Fibroblast of the aortic adventitia (primary cell): ENCODE measurements around the gene NUP155. TPM values are rescaled to one million over a fixed set of nuclear protein-coding genes. Genes with fewer than 3 reads are reported as not detected.
"Not testable (repeated sequence)": the region's sequence is repeated elsewhere in the genome, so short reads cannot be mapped to it uniquely, and the experiment has no call there.

Experiments used
- DNase-seq: peaks from one replicate; pipeline ENCODE4 v3.0.0-alpha.2; 2010; ENCODE audit warnings: low read depth
- H3K4me3 ChIP-seq: 2 replicates; pipeline ENCODE4 v1.5.1; 2011; ENCODE audit warnings: low read depth, mild to moderate bottlenecking, control low read depth, low read length, moderate library complexity
- total RNA-seq: library from RNA; depleted of rRNA; stranded (reverse); fragments of >200 nt; gene quantifications from 2 replicates; pipeline ENCODE4 v1.2.3, GENCODE V29; 2012; ENCODE audit warnings: low replicate concordance
- TF ChIP-seq, protein P1 (sequence below): IDR thresholded peaks from 2 replicates; pipeline ENCODE4 v1.5.1; 2011; ENCODE audit warnings: mild to moderate bottlenecking, low read length, control low read depth, inconsistent platforms; ENCODE audit not compliant: insufficient read depth

The NUP155 gene
- total RNA-seq, 1 donor, result 62.0 TPM

DNA sequence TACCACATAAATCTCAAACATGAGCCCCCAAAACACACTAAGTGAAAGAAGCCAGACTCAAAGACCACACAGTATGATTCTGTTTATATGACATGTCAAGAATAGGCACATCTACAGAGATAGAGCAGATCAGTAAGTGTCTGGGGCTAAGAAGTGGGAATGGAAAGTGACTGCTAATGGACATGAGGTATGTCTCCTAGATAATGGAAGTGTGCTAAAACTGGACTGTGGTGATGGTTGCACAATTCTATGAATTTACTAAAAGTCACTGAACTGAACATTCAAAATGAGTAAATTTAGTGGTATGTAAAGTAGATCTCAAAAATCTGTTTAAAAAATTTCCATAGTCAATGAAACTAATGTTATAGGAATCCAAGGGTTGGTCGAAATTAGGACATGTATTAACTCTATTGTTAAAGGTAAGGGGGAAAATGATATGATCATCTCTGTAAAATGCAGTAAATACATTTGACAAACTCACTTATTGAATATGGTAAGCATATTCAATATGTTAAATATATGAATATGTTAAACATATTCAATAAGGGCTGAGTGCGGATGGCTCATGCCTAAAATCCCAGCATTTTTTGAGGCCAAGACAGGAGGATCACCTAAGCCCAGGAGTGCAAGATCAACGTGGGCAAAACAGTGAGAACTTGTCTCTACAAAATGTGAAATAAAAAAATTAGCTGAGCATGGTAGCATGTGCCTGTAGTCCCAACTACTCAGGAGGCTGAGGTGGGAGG, 51.7 kb downstream of the NUP155 start:
- TF ChIP-seq, protein P1, sequence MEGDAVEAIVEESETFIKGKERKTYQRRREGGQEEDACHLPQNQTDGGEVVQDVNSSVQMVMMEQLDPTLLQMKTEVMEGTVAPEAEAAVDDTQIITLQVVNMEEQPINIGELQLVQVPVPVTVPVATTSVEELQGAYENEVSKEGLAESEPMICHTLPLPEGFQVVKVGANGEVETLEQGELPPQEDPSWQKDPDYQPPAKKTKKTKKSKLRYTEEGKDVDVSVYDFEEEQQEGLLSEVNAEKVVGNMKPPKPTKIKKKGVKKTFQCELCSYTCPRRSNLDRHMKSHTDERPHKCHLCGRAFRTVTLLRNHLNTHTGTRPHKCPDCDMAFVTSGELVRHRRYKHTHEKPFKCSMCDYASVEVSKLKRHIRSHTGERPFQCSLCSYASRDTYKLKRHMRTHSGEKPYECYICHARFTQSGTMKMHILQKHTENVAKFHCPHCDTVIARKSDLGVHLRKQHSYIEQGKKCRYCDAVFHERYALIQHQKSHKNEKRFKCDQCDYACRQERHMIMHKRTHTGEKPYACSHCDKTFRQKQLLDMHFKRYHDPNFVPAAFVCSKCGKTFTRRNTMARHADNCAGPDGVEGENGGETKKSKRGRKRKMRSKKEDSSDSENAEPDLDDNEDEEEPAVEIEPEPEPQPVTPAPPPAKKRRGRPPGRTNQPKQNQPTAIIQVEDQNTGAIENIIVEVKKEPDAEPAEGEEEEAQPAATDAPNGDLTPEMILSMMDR, result no peak
- H3K4me3 ChIP-seq, result no peak overlapping the region
- no peak for DNase-seq

DNA sequence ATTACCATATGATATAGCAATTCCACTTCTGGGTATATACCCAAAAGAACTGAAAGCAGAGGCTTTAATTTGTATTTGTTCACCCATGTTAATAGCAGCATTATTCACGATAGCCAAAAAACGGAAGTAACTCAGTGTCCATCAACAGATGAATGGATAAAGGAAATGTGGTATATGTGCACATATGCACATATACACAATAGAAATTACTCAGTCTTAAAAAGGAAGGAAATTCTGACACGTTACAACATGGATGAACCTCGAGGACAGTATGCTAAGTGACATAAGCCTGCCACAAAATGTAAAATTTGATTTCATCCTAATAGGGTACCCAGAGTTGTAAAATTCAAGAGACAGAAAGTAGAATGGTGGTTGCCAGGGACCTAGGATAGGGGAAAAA, 54.9 kb downstream of the NUP155 start:
- no peak overlapping the region for H3K4me3 ChIP-seq
- TF ChIP-seq, protein P1, result no peak
- no peak for DNase-seq

DNA sequence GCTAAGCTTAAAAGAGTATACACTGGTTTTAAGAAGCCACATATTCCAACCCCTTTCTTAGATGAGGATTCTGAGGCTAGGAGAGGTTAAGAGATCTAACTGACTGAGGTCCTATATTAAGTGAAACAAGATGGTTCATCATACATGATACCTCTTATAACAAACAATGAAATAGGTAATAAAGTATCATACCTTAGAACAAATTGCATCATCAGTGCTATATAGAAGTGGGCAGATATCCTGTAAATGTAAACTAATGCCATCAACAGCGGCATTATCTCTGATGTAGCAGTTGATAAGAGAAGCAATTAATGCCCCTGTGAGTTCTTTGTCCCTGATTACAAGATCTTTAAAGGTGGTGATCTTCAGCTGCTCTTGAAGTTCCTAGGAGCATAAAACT, 60.5 kb downstream of the NUP155 start:
- TF ChIP-seq, protein P1, result no peak
- no peak overlapping the region for H3K4me3 ChIP-seq
- DNase-seq, result no peak

DNA sequence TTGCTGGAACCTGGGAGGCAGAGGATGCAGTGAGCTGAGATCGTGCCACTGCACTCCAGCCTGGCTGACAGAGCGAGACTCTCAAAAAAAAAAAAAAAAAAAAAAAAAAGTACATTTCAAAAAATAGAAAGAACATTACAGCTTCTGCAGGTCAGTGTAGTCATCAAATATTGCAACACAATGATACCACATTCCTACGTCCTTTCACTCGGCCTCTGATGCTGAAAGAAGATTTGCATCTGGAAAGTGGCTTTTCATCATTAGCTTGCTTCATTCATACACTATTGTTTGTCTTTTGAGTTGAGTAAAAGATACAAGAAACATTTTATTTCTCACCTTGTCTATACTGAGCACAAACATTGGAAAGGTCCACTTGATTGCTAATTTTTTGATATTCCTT, 62.1 kb downstream of the NUP155 start:
- H3K4me3 ChIP-seq, result no peak overlapping the region
- no peak for DNase-seq
- TF ChIP-seq, protein P1, result no peak

DNA sequence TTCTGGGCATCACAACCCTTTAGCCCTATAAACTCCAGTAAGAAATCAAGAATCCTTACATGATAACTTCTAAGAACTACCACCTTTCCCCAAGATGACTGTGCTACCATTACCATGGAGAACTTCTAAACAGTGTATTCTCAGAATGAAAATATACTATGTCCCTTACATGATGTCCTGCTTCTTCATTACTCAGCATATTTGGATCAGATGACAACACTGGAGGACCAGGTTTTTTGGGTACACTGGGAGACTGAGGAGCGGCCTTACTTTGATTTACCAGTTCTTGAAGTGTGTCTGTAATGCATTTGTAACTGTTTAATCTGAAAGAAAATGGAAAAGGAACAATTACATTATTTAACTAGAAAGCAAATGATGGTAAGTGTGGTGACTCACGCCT, 66.0 kb downstream of the NUP155 start:
- H3K4me3 ChIP-seq, result no peak overlapping the region
- TF ChIP-seq, protein P1, result no peak
- no peak for DNase-seq

DNA sequence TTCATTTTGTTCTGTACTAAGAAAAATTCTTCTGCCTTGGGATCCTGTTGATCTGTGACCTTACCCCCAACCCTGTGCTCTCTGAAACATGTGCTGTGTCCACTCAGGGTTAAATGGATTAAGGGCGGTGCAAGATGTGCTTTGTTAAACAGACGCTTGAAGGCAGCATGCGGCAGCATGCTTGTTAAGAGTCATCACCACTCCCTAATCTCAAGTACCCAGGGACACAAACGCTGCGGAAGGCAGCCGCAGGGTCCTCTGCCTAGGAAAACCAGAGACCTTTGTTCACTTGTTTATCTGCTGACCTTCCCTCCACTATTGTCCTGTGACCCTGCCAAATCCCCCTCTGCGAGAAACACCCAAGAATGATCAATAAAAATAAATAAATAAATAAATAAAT, 74.6 kb downstream of the NUP155 start:
- not testable (repeated sequence) for H3K4me3 ChIP-seq, DNase-seq

DNA sequence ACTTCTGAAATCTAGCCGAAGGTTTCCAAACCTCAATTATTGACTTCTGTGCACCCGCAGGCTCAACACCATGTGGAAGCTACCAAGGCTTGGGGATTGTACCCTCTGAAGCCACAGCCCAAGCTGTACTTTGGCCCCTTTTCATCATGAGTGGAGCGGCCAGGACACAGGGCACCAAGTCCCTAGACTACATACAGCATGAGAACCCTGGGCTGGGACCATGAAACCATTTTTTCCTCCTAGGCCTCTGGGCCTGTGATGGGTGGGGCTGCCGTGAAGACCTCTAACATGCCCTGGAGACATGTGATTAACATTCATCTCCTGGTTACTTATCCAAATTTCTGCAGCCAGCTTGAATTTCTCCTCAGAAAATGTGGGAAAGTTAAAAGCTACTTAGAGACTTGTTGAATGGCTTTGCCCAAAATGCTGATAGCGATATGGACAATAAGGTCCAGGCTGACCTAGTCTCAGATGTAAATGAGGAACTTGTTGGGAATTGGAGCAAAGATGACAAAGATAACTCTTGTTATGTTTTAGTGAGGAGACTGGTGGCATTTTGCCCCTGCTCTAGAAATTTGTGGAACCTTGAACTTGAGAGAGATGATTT, 87.6 kb downstream of the NUP155 start:
- DNase-seq, result no peak
- H3K4me3 ChIP-seq, result no peak overlapping the region
- TF ChIP-seq, protein P1, result no peak
